ENCODE results near the gene SRGAP1. TPM values are rescaled to one million over a fixed set of nuclear protein-coding genes. Genes with fewer than 3 reads are reported as not detected.

SRGAP1 gene
- total and polyA plus RNA-seq, 2 of the 13 experiments (the other 11 are each of a cell fraction or from before 2014, with no cell fraction given), result 1.6 to 3.4 TPM

DNA sequence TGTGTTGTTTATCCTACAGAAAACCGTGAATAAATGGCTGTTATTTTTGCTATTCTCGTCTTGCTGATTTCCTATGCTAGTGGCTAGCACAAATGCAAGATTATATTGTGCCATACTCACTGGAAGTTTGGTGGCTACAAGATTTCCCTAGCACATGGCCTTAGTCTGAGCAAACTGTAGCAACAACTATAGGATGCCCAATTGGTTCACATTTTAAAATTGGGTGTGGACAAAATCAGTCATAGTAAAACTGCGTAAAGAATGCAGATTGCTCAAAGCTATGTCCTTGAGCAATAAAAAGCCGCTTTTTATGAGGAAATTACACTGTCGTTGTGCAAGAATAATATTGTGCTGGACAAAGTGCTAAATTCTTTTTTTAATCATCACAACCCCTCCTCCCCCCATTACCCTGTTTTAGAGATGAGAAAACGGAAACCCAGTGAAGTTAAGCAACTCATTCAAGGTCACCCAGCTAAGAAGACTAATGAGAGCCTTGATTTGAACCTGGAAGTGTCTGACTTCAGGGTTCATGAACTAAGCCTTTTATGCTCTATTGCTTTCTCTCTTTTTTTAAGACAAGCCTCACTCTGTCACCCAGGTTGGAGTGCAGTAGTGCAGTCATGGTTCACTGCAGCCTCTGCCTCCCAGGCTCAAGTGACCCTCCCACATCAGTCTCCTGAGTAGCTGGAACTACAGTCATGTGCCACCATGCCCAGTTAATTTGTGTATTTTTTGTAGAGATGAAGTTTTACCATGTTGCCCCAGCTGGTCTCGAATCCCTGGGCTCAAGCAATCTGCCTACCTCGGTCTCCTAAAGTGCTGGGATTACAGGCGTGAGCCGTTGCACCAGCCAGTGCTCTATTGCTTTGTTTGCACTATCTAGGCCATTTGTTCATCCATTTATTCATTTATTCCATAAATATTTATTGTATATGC, 73.6 kb downstream of the SRGAP1 start (continued):
- TF ChIP-seq, protein P1, sequence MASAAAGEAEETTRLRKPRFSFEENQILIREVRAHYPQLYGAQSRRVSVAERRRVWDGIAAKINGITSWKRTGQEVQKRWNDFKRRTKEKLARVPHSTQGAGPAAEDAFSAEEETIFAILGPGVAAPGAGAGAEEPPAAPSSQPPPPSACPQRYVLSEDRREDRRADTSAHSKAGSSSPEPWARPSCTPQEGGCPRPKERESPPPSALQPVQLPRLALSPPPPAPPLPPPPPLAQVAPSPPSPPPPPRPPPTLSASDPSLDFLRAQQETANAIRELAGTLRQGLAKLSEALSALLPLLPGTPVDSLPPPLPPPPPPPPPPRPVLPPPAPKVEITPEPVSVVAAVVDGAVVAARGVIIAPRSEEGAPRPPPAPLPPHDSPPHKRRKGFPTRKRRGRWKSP (CRISPR knock-in tag; IDR thresholded peaks at IDR 0.05), result peak; percentile 35; the same call in 1 of the 2 replicates
- TF ChIP-seq, protein P2, sequence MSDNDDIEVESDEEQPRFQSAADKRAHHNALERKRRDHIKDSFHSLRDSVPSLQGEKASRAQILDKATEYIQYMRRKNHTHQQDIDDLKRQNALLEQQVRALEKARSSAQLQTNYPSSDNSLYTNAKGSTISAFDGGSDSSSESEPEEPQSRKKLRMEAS (IDR thresholded peaks at IDR 0.05), result no peak; the same call in 1 of the 2 replicates
- TF ChIP-seq ZNF564 (CRISPR knock-in tag; IDR thresholded peaks at IDR 0.05) (no peak), ARID2 (CRISPR knock-in tag; IDR thresholded peaks at IDR 0.05; ENCODE audit: borderline replicate concordance) (no peak), ATF1 (CRISPR knock-in tag; IDR thresholded peaks at IDR 0.05) (no peak; the same call in 1 of the 2 replicates), SNRNP70 (IDR thresholded peaks at IDR 0.05; ENCODE audit: low read depth, low read length) (no peak), SP1 (IDR thresholded peaks at IDR 0.05) (no peak), SP1 (CRISPR knock-in tag; IDR thresholded peaks at IDR 0.05) (no peak), SP2 (CRISPR knock-in tag; IDR thresholded peaks at IDR 0.05) (no peak), ZFP36L2 (CRISPR knock-in tag; IDR thresholded peaks at IDR 0.05) (no peak), ZNF354B (CRISPR knock-in tag; IDR thresholded peaks at IDR 0.05) (no peak), RARG (CRISPR knock-in tag; IDR thresholded peaks at IDR 0.05; ENCODE audit: low read depth) (no peak), ZNF780A (CRISPR knock-in tag; IDR thresholded peaks at IDR 0.05) (no peak), GPN1 (CRISPR knock-in tag; IDR thresholded peaks at IDR 0.05; ENCODE audit: borderline replicate concordance) (no peak), NFE2L1 (CRISPR knock-in tag; IDR thresholded peaks at IDR 0.05; ENCODE audit: borderline replicate concordance) (no peak), MEF2D (CRISPR knock-in tag; IDR thresholded peaks at IDR 0.05) (no peak), ZNF816 (CRISPR knock-in tag; IDR thresholded peaks at IDR 0.05; ENCODE audit: borderline replicate concordance) (no peak), SAP130 (CRISPR knock-in tag; IDR thresholded peaks at IDR 0.05; ENCODE audit: low read depth) (peak; percentile 58), FOXJ3 (CRISPR knock-in tag; IDR thresholded peaks at IDR 0.05; ENCODE audit: borderline replicate concordance) (0 out of 2 replicates have a peak, but pooled peaks have one; percentile 6), FOSL2 (CRISPR knock-in tag; IDR thresholded peaks at IDR 0.05) (peak; percentile 91), ZNF792 (CRISPR knock-in tag; IDR thresholded peaks at IDR 0.05) (no peak)
- TF ChIP-seq, protein P3, sequence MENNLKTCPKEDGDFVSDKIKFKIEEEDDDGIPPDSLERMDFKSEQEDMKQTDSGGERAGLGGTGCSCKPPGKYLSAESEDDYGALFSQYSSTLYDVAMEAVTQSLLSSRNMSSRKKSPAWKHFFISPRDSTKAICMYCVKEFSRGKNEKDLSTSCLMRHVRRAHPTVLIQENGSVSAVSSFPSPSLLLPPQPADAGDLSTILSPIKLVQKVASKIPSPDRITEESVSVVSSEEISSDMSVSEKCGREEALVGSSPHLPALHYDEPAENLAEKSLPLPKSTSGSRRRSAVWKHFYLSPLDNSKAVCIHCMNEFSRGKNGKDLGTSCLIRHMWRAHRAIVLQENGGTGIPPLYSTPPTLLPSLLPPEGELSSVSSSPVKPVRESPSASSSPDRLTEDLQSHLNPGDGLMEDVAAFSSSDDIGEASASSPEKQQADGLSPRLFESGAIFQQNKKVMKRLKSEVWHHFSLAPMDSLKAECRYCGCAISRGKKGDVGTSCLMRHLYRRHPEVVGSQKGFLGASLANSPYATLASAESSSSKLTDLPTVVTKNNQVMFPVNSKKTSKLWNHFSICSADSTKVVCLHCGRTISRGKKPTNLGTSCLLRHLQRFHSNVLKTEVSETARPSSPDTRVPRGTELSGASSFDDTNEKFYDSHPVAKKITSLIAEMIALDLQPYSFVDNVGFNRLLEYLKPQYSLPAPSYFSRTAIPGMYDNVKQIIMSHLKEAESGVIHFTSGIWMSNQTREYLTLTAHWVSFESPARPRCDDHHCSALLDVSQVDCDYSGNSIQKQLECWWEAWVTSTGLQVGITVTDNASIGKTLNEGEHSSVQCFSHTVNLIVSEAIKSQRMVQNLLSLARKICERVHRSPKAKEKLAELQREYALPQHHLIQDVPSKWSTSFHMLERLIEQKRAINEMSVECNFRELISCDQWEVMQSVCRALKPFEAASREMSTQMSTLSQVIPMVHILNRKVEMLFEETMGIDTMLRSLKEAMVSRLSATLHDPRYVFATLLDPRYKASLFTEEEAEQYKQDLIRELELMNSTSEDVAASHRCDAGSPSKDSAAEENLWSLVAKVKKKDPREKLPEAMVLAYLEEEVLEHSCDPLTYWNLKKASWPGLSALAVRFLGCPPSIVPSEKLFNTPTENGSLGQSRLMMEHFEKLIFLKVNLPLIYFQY (CRISPR knock-in tag; IDR thresholded peaks at IDR 0.05; ENCODE audit: borderline replicate concordance), result no peak
- TF ChIP-seq, protein P4, sequence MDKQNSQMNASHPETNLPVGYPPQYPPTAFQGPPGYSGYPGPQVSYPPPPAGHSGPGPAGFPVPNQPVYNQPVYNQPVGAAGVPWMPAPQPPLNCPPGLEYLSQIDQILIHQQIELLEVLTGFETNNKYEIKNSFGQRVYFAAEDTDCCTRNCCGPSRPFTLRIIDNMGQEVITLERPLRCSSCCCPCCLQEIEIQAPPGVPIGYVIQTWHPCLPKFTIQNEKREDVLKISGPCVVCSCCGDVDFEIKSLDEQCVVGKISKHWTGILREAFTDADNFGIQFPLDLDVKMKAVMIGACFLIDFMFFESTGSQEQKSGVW (CRISPR knock-in tag; IDR thresholded peaks at IDR 0.05; ENCODE audit: borderline replicate concordance), result no peak
- TF ChIP-seq, protein P5, sequence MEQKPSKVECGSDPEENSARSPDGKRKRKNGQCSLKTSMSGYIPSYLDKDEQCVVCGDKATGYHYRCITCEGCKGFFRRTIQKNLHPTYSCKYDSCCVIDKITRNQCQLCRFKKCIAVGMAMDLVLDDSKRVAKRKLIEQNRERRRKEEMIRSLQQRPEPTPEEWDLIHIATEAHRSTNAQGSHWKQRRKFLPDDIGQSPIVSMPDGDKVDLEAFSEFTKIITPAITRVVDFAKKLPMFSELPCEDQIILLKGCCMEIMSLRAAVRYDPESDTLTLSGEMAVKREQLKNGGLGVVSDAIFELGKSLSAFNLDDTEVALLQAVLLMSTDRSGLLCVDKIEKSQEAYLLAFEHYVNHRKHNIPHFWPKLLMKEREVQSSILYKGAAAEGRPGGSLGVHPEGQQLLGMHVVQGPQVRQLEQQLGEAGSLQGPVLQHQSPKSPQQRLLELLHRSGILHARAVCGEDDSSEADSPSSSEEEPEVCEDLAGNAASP (CRISPR knock-in tag; IDR thresholded peaks at IDR 0.05; ENCODE audit: borderline replicate concordance), result no peak
